GM18505 (cell line): ENCODE data around the gene OR51B6.
"Not testable (repeated sequence)": the region's sequence is repeated elsewhere in the genome, so short reads cannot be mapped to it uniquely, and the experiment has no call there.

Experiments used
- ATAC-seq: cut with Tn5 transposase; IDR thresholded peaks from one replicate; pipeline ENCODE4 v1.9.1; 2021; ENCODE audit not compliant: unreplicated experiment
- POLR2A ChIP-seq: IDR thresholded peaks from 4 replicates; pipeline ENCODE4 v1.6.1; 2011; ENCODE audit warnings: borderline replicate concordance; ENCODE audit not compliant: insufficient read depth, insufficient read length; ENCODE audit errors: extremely low read depth

Gene OR51B6

GRCh38 chr11:5351208-5351607, at the start of gene OR51B6:
Gene OR51B6 (plus strand): TSS chr11:5351508. CDS start chr11:5351508, 0 bp downstream.
- ATAC-seq: no peak
- TF ChIP-seq POLR2A: no peak

GRCh38 chr11:5301846-5302245, 49.5 kb upstream of the OR51B6 start, which contains the start of gene OR51B4:
Gene OR51B4 (minus strand): TSS chr11:5301946. CDS start chr11:5301946, 0 bp downstream.
- ATAC-seq: no peak
- TF ChIP-seq POLR2A: no peak

GRCh38 chr11:5303626-5304025, 47.7 kb upstream of the OR51B6 start:
- no peak for TF ChIP-seq POLR2A
- no peak for ATAC-seq

GRCh38 chr11:5304046-5304445, 47.3 kb upstream of the OR51B6 start:
- TF ChIP-seq POLR2A: no peak
- no peak for ATAC-seq

GRCh38 chr11:5307256-5308019, 43.9 kb upstream of the OR51B6 start:
- ATAC-seq: no peak
- no peak for TF ChIP-seq POLR2A

- TF ChIP-seq POLR2A: no peak
- no peak for ATAC-seq
Observed at GRCh38 chr11:5310423-5310822, 40.9 kb upstream of the OR51B6 start.

GRCh38 chr11:5313326-5314023, 37.8 kb upstream of the OR51B6 start:
- ATAC-seq: not testable (repeated sequence)

GRCh38 chr11:5317292-5317691, 34.0 kb upstream of the OR51B6 start:
- no peak for ATAC-seq
- no peak for TF ChIP-seq POLR2A

- no peak for ATAC-seq
- no peak for TF ChIP-seq POLR2A
Observed at GRCh38 chr11:5324197-5324596, 27.1 kb upstream of the OR51B6 start, which contains the start of gene OR51B2. Gene OR51B2 (minus strand): TSS chr11:5324297. CDS start chr11:5324297, 0 bp downstream.

GRCh38 chr11:5335170-5335569, 16.1 kb upstream of the OR51B6 start:
- no peak for TF ChIP-seq POLR2A
- no peak for ATAC-seq

- ATAC-seq: no peak
- TF ChIP-seq POLR2A: no peak
Observed at GRCh38 chr11:5336331-5336730, 15.0 kb upstream of the OR51B6 start.

GRCh38 chr11:5337253-5337652, 14.1 kb upstream of the OR51B6 start:
- ATAC-seq: not testable (repeated sequence)

GRCh38 chr11:5339771-5340322, 11.5 kb upstream of the OR51B6 start:
- TF ChIP-seq POLR2A: no peak
- ATAC-seq: peak; percentile 60

GRCh38 chr11:5343474-5344335, 7.6 kb upstream of the OR51B6 start, which contains the start of gene OR51B5:
Gene OR51B5 (minus strand): TSS chr11:5343524. CDS start chr11:5343524, 0 bp downstream.
- ATAC-seq: no peak

More at GRCh38 chr11:5343474-5344335, 7.6 kb upstream of the OR51B6 start, which contains the start of gene OR51B5:
- TF ChIP-seq POLR2A: no peak
